Mesenchymal stem cell (in vitro differentiated cells and primary cell): ENCODE results near the gene NOL6.
"Not testable (repeated sequence)": the region's sequence is repeated elsewhere in the genome, so short reads cannot be mapped to it uniquely, and the experiment has no call there.

Experiments used
- DNase-seq: peaks from one replicate; pipeline ENCODE4 v3.0.0-alpha.2; 2013
- H2AFZ ChIP-seq: one replicate; pipeline ENCODE4 v1.6.1; 2013; ENCODE audit warnings: low read depth, mild to moderate bottlenecking, control low read depth, inconsistent platforms, low read length, moderate library complexity
- H2AK5ac ChIP-seq: 2 replicates; pipeline ENCODE4 v1.6.1; 2013; ENCODE audit warnings: low read length, moderate library complexity, mild to moderate bottlenecking, inconsistent platforms; ENCODE audit not compliant: severe bottlenecking
- H2BK120ac ChIP-seq: one replicate; pipeline ENCODE4 v1.6.1; 2013; ENCODE audit warnings: low read depth, mild to moderate bottlenecking, inconsistent platforms, low read length, moderate library complexity
- H2BK12ac ChIP-seq, 2 experiments: one replicate each; pipeline ENCODE4 v1.6.1; 2013; ENCODE audit warnings: inconsistent platforms in 2 of 2, low read length in 2 of 2, mild to moderate bottlenecking in 2 of 2, moderate library complexity in 2 of 2, control low read depth in 1 of 2
- H2BK15ac ChIP-seq: one replicate; pipeline ENCODE4 v1.6.1; 2013; ENCODE audit warnings: mild to moderate bottlenecking, low read depth, inconsistent platforms; ENCODE audit not compliant: poor library complexity, severe bottlenecking
- H2BK5ac ChIP-seq: 2 replicates; pipeline ENCODE4 v1.6.1; 2013; ENCODE audit warnings: low read depth, mild to moderate bottlenecking, low read length, control low read depth, inconsistent platforms; ENCODE audit not compliant: poor library complexity, severe bottlenecking
- H3K14ac ChIP-seq, 2 experiments: one replicate each; pipeline ENCODE4 v1.6.1; 2013; ENCODE audit warnings: inconsistent platforms in 2 of 2, low read length in 2 of 2, control low read depth in 1 of 2, mild to moderate bottlenecking in 1 of 2, moderate library complexity in 1 of 2
- H3K18ac ChIP-seq, 2 experiments: one replicate each; pipeline ENCODE4 v1.6.1; 2013; ENCODE audit warnings: inconsistent platforms in 2 of 2, low read length in 2 of 2, control low read depth in 1 of 2, low read depth in 1 of 2, mild to moderate bottlenecking in 1 of 2
- H3K23ac ChIP-seq, 2 experiments: one replicate each; pipeline ENCODE4 v1.6.1; 2013; ENCODE audit warnings: inconsistent platforms in 2 of 2, low read length in 2 of 2, mild to moderate bottlenecking in 2 of 2, moderate library complexity in 2 of 2, control low read depth in 1 of 2
- H3K27ac ChIP-seq: 2 replicates; pipeline ENCODE4 v1.5.1; 2013; ENCODE audit warnings: mild to moderate bottlenecking, moderate library complexity, low read length, control low read depth, inconsistent platforms; ENCODE audit not compliant: poor library complexity, severe bottlenecking
- H3K27me3 ChIP-seq, 2 experiments: 2 replicates each; pipeline versions ENCODE4 v1.6.1 to v1.7.0; 2013; ENCODE audit warnings: low read length in 2 of 2, mild to moderate bottlenecking in 2 of 2, moderate library complexity in 2 of 2, control low read depth in 1 of 2, inconsistent platforms in 1 of 2; ENCODE audit not compliant: control insufficient read depth in 1 of 2, insufficient read depth in 1 of 2
- H3K36me3 ChIP-seq, 2 experiments: 2 replicates each; pipeline versions ENCODE4 v1.6.1 to v1.7.0; 2013; ENCODE audit warnings: low read length in 2 of 2, control low read depth in 1 of 2, inconsistent platforms in 1 of 2, low read depth in 1 of 2, mild to moderate bottlenecking in 1 of 2; ENCODE audit not compliant: insufficient read depth in 2 of 2, control insufficient read depth in 1 of 2
- H3K4ac ChIP-seq, 2 experiments: one replicate each; pipeline ENCODE4 v1.6.1; 2013; ENCODE audit warnings: inconsistent platforms in 2 of 2, low read length in 2 of 2, mild to moderate bottlenecking in 2 of 2, moderate library complexity in 2 of 2, control low read depth in 1 of 2, low read depth in 1 of 2
- H3K4me1 ChIP-seq: 2 replicates; pipeline ENCODE4 v1.6.1; 2013; ENCODE audit warnings: low read depth, low read length, control low read depth; ENCODE audit not compliant: control insufficient read depth, insufficient read depth
- H3K4me2 ChIP-seq: 2 replicates; pipeline ENCODE4 v1.6.1; 2013; ENCODE audit warnings: low read length, mild to moderate bottlenecking, inconsistent platforms; ENCODE audit not compliant: poor library complexity, severe bottlenecking
- H3K4me3 ChIP-seq, 2 experiments: 2 replicates each; pipeline versions ENCODE4 v1.5.1 to v1.7.0; 2013; ENCODE audit warnings: low read length in 2 of 2, mild to moderate bottlenecking in 2 of 2, control low read depth in 1 of 2, low read depth in 1 of 2; ENCODE audit not compliant: insufficient read depth in 1 of 2
- H3K79me1 ChIP-seq: replicated peaks from 2 replicates; pipeline ENCODE4 v1.6.1; 2013; ENCODE audit warnings: mild to moderate bottlenecking, control low read depth, low read length, inconsistent platforms; ENCODE audit not compliant: poor library complexity, severe bottlenecking
- H3K9ac ChIP-seq: 2 replicates; pipeline ENCODE4 v1.7.0; 2013; ENCODE audit warnings: mild to moderate bottlenecking, low read length, moderate library complexity
- H3K9me3 ChIP-seq: 2 replicates; pipeline ENCODE4 v1.7.0; 2013; ENCODE audit warnings: mild to moderate bottlenecking, low read length; ENCODE audit not compliant: control insufficient read depth
- H4K8ac ChIP-seq: one replicate; pipeline ENCODE4 v1.6.1; 2013; ENCODE audit warnings: inconsistent platforms, mild to moderate bottlenecking, low read length, moderate library complexity
- H4K91ac ChIP-seq: one replicate; pipeline ENCODE4 v1.6.1; 2013; ENCODE audit warnings: mild to moderate bottlenecking, low read length, inconsistent platforms
- WGBS: methylation state at CpG from one replicate; pipeline ENCODE4 v1.1.7; 2013; ENCODE audit warnings: mixed read lengths; 5-methylcytosine and 5-hydroxymethylcytosine counted together

The NOL6 gene

DNA sequence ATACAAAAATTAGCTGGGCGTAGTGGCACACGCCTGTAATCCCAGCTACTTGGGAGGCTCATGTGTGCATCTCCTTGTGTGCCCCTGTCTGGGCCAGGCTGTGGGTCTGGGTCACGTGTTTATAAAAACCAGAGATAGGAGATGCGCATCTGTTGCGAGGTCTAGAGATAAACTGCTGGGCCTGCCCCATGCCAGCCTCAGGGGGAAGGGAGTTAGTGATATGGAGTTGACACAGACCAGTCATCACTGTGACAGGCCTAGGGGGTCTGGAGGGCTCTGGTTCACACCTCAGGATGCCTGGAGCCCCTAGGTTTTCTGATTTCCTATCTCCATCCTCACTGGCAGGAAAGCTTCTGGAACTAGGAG lies 19.1 kb downstream of the NOL6 start:
- not testable (repeated sequence) for H3K36me3 ChIP-seq, H3K4me1 ChIP-seq, H3K9ac ChIP-seq, H3K9me3 ChIP-seq, H4K91ac ChIP-seq, H2BK5ac ChIP-seq, H2BK12ac ChIP-seq, H2BK120ac ChIP-seq, H3K27ac ChIP-seq, H3K4me2 ChIP-seq, H2AFZ ChIP-seq, H3K4ac ChIP-seq, H4K8ac ChIP-seq, H3K27me3 ChIP-seq, H3K79me1 ChIP-seq, H3K23ac ChIP-seq, H3K14ac ChIP-seq, H3K18ac ChIP-seq, DNase-seq, H2BK15ac ChIP-seq, H3K4me3 ChIP-seq, H2AK5ac ChIP-seq
- 76% methylated on average over 5 of the region's 5 CpGs for WGBS

- H3K18ac ChIP-seq = no peak overlapping the region
- H3K4me3 ChIP-seq = no peak overlapping the region
- no peak overlapping the region for H4K8ac ChIP-seq
- H3K4ac ChIP-seq = no peak overlapping the region
- H3K36me3 ChIP-seq = no peaks in the 10 kb centered on the region
- no peak overlapping the region for H2BK5ac ChIP-seq
- no peak overlapping the region for H3K9ac ChIP-seq
- H3K4me2 ChIP-seq = no peak overlapping the region
- peaks cover 9% of the 10 kb centered on the region for H3K4me1 ChIP-seq
- H3K14ac ChIP-seq = no peak overlapping the region
- no peak overlapping the region for H2BK120ac ChIP-seq
- no peak for DNase-seq
- H3K27me3 ChIP-seq = peaks cover 0 to under 1% of the 10 kb centered on the region in 2 experiments
- H3K9me3 ChIP-seq = no peaks in the 10 kb centered on the region
- H2BK12ac ChIP-seq = no peak overlapping the region
- H2AFZ ChIP-seq = no peak overlapping the region
- WGBS = 92% methylated on average over 11 of the region's 11 CpGs
- H3K23ac ChIP-seq = no peak overlapping the region
- no peak overlapping the region for H3K27ac ChIP-seq
- H4K91ac ChIP-seq = no peak overlapping the region
- H2BK15ac ChIP-seq = no peak overlapping the region
- H2AK5ac ChIP-seq = no peak overlapping the region
- H3K79me1 ChIP-seq = no peaks in the 10 kb centered on the region
Observed at GRCh38 chr9:33453999-33454660, 19.6 kb downstream of the NOL6 start.

DNA sequence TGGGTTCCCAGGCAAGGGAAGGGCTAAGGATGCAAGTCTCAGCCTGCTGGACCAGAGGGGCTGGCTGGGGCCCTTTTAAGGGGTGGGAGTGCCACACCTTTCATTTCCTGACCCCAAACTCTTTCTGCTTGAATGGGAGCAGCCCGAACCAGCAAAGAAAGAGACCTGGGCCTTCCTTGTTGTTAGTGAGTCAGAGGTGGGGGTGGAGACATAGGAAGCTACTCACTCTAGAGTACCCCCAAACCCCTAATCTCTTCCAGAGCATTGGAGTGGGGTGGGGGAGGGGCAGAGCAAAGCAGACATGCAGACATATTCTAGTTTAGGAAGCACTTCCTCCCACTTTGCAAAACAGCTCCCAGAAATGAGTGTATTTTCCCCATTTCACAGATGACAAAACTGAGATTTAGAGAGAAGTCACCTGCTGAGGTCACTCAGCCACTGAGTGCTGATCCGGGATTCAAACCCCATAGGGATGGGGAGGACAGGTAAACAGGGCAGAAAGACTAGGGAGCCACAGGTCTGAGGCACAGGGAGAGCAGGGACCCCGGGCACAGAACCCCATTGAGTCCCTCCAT lies 20.4 kb downstream of the NOL6 start:
- no peak overlapping the region for H2AK5ac ChIP-seq
- H3K36me3 ChIP-seq = no peaks in the 10 kb centered on the region
- H2BK5ac ChIP-seq = no peak overlapping the region
- H3K27ac ChIP-seq = no peak overlapping the region
- no peaks in the 10 kb centered on the region for H3K79me1 ChIP-seq
- peak overlapping the region; percentile 6 to 54 for H3K18ac ChIP-seq
- no peak overlapping the region for H2AFZ ChIP-seq
- H3K9ac ChIP-seq = peak overlapping the region; percentile 22
- H2BK120ac ChIP-seq = no peak overlapping the region
- H3K27me3 ChIP-seq = peaks cover 0 to 7% of the 10 kb centered on the region in 2 experiments
- peak overlapping the region; percentile 82 for H4K8ac ChIP-seq
- H2BK12ac ChIP-seq = no peak overlapping the region
- H3K4me1 ChIP-seq = peaks cover 7% of the 10 kb centered on the region
- H3K4ac ChIP-seq = peak overlapping the region in 1 of 2 experiments; percentile 41
- 93% methylated on average over 3 of the region's 3 CpGs for WGBS
- no peak overlapping the region for H2BK15ac ChIP-seq
- no peak for DNase-seq
- no peak overlapping the region for H3K4me2 ChIP-seq
- H3K23ac ChIP-seq = no peak overlapping the region
- H3K4me3 ChIP-seq = no peak overlapping the region
- H3K9me3 ChIP-seq = no peaks in the 10 kb centered on the region
- H3K14ac ChIP-seq = no peak overlapping the region
- peak overlapping the region; percentile 12 for H4K91ac ChIP-seq

DNA sequence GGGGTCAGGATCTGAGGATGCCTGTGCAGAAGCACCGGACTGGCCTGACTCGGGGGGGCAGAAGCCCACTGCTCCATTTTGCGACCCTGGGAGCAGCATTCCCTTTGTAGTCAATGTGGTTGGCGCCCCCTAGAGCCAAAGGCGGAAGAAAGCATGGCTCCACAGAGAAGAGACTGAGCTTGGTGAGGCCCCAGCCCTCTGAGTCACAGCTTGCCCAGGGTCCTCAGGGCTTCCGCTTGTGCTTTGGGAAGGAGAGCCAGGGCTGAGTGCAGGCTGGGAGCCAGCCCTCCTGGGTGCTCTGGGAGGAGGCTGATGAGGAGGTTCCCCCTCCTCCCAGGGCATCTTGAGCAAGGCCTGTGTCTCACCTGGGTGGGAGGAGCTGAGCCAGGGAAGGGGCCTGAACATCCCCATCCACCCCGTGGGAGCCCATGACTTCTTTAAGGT lies 20.9 kb downstream of the NOL6 start:
- WGBS = 6% methylated on average over 7 of the region's 7 CpGs
- Histone ChIP-seq H3K4ac (peak overlapping the region in 1 of 2 experiments; percentile 41), H4K8ac (peak overlapping the region; percentile 82), H2BK5ac (no peak overlapping the region), H3K27ac (no peak overlapping the region), H3K4me3 (no peak overlapping the region), H3K23ac (no peak overlapping the region), H3K79me1 (no peaks in the 10 kb centered on the region), H2AK5ac (no peak overlapping the region), H4K91ac (peak overlapping the region; percentile 28), H2BK12ac (no peak overlapping the region), H3K14ac (no peak overlapping the region), H3K27me3 (peaks cover 0 to 12% of the 10 kb centered on the region in 2 experiments), H3K36me3 (no peaks in the 10 kb centered on the region), H2BK15ac (no peak overlapping the region), H3K9me3 (no peaks in the 10 kb centered on the region), H3K9ac (peak overlapping the region; percentile 22), H3K4me1 (peaks cover 11% of the 10 kb centered on the region), H2BK120ac (no peak overlapping the region), H3K4me2 (no peak overlapping the region), H2AFZ (no peak overlapping the region), H3K18ac (peak overlapping the region; percentile 6 to 54)
- DNase-seq = peak; percentile 83
